ENCODE results near the gene EEF2K. TPM values are rescaled to one million over a fixed set of nuclear protein-coding genes. Genes with fewer than 3 reads are reported as not detected.

Gene EEF2K
- total and polyA plus RNA-seq, 2 of the 13 experiments (the other 11 are each of a cell fraction or from before 2014, with no cell fraction given) = 22.0 to 23.8 TPM

- TF ChIP-seq ZNF569 (CRISPR knock-in tag; IDR thresholded peaks at IDR 0.05; ENCODE audit: borderline replicate concordance) (no peak), CEBPZ (IDR thresholded peaks at IDR 0.05; ENCODE audit: low read length) (no peak), LCORL (IDR thresholded peaks at IDR 0.05) (no peak), LCORL (CRISPR knock-in tag; IDR thresholded peaks at IDR 0.05) (no peak), KDM1A (CRISPR knock-in tag; IDR thresholded peaks at IDR 0.05) (no peak), RXRA (CRISPR knock-in tag; IDR thresholded peaks at IDR 0.05) (peak; percentile 59; the same call in 1 of the 2 replicates), ZNF407 (CRISPR knock-in tag; IDR thresholded peaks at IDR 0.05; ENCODE audit: not compliant biosample characterization) (peak; percentile 7), SRY (CRISPR knock-in tag; IDR thresholded peaks at IDR 0.05) (no peak), ARNT (IDR thresholded peaks at IDR 0.05) (no peak), FLYWCH1 (CRISPR knock-in tag; IDR thresholded peaks at IDR 0.05) (no peak), TGIF2 (CRISPR knock-in tag; IDR thresholded peaks at IDR 0.05) (no peak), ARID3A (IDR thresholded peaks at IDR 0.05; ENCODE audit: low read depth, low read length) (peak; percentile 97), ZBTB1 (CRISPR knock-in tag; IDR thresholded peaks at IDR 0.05; ENCODE audit: borderline replicate concordance) (no peak), ASH2L (IDR thresholded peaks at IDR 0.05; ENCODE audit: insufficient read length, low read depth, low read length) (no peak), HDAC2 (CRISPR knock-in tag; IDR thresholded peaks at IDR 0.05) (peak; percentile 39; the same call in 1 of the 2 replicates), ZNF747 (CRISPR knock-in tag; IDR thresholded peaks at IDR 0.05; ENCODE audit: borderline replicate concordance) (peak; percentile 33; the same call in 1 of the 2 replicates), ZNF547 (CRISPR knock-in tag; IDR thresholded peaks at IDR 0.05) (no peak; the same call in 1 of the 2 replicates)
Observed at GRCh38 chr16:22188595-22189442, 17.3 kb upstream of the EEF2K start (continued).

Data from HepG2 (cell line).